GM10266 (cell line): ENCODE results near the gene HSPA4L.

ENCODE experiments used
- DNase-seq: peaks from one replicate; pipeline ENCODE4 v3.0.0; 2012; ENCODE audit errors: extremely low spot score
- CTCF ChIP-seq: IDR thresholded peaks from 2 replicates; pipeline ENCODE4 v1.5.1; 2012; ENCODE audit warnings: mild to moderate bottlenecking, low read depth; ENCODE audit not compliant: control insufficient read depth, insufficient read depth; ENCODE audit errors: missing control alignments

Gene HSPA4L

GRCh38 chr4:127822430-127822829 is 40.3 kb downstream of the HSPA4L start:
- TF ChIP-seq CTCF = no peak
- no peak for DNase-seq

GRCh38 chr4:127828121-127828520 is 46.0 kb downstream of the HSPA4L start:
- TF ChIP-seq CTCF = no peak
- DNase-seq = no peak

GRCh38 chr4:127829014-127829413 is 46.9 kb downstream of the HSPA4L start:
- no peak for TF ChIP-seq CTCF
- DNase-seq = peak; percentile 16

GRCh38 chr4:127832585-127832984 is 50.5 kb downstream of the HSPA4L start:
- peak; percentile 24 for DNase-seq
- TF ChIP-seq CTCF = no peak

GRCh38 chr4:127843704-127844600 is 61.8 kb downstream of the HSPA4L start:
- TF ChIP-seq CTCF = no peak
- DNase-seq = no peak

- DNase-seq = no peak
- TF ChIP-seq CTCF = no peak
Measured at GRCh38 chr4:127844601-127845116, 62.5 kb downstream of the HSPA4L start.

GRCh38 chr4:127846061-127846460 is 63.9 kb downstream of the HSPA4L start:
- TF ChIP-seq CTCF = no peak
- no peak for DNase-seq
